NCI-H2029 treated with DMSO at 0.1 percent for 48 hours (cell line): ENCODE data around the gene MYH7B.

Experiments used
- DNase-seq: peaks from one replicate; lab custom pipeline; 2025; lab: John Stamatoyannopoulos, UW

MYH7B gene

GRCh38 chr20:34977365-34978091 is 21.9 kb downstream of the MYH7B start:
- DNase-seq = no peak

DNA sequence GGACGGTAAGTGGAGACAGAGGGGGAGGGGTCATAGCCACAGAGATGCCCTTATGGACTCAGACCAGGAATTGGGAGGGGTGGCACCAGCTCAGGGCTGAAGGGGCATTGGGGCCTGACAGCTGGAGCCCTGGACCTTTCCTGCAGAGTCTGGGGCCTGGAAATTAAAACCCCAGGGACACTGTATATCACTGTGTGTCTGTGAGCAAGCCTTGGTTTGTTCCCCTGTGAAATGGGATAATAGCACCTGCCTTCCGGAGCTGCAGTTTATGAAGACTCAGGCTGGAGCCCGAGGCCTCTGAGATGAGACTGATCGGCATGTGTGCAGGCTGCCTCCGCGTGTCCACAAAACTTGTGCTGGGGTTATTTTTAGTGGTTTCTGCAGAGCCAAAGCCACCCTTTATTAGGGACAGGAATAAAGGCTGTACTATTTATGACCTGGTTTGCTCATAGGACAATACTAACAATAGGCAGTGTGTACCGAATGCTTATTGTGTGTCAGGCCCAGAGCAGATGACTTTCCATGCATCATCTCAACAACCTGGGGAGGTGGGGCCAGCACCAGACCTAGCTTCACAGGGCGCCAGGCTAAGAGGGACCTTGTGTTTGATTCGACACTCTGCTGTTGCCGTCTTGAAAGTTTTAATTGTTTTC is 22.6 kb downstream of the MYH7B start:
- no peak for DNase-seq

DNA sequence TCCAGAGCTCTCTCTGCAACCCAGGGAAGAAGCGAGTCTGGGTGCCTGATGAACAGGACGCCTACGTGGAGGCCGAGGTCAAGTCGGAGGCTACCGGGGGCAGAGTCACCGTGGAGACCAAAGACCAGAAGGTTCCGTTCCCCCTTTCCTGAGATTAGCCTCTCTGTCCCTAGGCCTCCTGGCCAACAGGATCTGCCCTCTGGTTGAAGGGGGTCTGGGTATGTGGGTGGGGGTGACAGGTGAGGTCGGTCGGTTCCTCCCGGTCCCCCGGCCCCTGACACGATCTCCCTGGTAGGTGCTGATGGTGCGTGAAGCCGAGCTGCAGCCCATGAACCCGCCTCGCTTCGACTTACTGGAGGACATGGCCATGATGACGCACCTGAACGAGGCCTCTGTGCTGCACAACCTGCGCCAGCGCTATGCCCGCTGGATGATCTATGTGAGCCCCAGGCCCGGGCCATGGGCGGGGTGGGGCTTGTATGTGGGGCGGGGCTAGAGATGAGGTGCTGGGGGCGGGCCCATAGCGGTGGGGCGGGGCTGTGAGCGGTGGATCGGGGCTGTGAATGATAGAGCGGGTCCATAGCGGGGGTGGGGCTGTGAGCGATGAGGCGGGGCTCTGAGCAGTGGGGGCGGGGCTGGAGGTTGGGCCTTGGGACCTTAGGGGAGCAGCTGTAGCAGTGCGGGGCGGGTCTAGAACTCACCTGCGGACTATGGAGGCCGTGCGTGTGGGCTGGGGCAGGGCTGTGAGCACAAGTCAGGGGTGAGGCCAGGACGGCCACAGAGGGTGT is 23.9 kb downstream of the MYH7B start:
- no peak for DNase-seq

DNA sequence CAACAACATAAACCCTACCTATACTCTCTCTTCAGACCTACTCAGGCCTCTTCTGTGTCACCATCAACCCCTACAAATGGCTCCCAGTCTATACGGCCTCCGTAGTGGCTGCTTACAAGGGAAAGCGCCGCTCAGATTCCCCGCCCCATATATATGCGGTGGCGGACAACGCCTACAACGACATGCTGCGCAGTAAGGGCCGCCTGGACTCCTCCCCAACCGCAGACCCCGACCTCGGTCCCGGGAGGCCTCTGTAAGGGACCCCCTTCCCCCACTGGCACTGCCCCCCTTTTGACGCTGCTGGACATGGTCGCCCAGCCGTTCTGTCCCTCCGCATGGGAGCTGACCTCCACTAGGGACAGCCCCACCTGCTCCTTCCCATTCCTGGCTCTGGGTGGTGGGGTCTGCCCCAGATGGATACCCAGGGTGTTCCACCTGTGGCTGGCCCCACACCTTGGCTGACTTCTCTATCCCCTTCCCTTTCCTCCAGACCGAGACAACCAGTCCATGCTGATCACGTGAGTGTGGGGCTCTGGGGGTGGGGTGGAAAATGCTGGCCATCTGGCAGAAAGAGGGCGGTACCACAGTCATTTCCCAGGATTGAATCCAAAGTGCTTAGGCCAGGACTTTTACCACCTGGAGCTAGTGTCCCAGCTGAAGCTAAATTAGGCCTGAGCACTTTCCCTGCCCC is 25.0 kb downstream of the MYH7B start:
- no peak for DNase-seq

DNA sequence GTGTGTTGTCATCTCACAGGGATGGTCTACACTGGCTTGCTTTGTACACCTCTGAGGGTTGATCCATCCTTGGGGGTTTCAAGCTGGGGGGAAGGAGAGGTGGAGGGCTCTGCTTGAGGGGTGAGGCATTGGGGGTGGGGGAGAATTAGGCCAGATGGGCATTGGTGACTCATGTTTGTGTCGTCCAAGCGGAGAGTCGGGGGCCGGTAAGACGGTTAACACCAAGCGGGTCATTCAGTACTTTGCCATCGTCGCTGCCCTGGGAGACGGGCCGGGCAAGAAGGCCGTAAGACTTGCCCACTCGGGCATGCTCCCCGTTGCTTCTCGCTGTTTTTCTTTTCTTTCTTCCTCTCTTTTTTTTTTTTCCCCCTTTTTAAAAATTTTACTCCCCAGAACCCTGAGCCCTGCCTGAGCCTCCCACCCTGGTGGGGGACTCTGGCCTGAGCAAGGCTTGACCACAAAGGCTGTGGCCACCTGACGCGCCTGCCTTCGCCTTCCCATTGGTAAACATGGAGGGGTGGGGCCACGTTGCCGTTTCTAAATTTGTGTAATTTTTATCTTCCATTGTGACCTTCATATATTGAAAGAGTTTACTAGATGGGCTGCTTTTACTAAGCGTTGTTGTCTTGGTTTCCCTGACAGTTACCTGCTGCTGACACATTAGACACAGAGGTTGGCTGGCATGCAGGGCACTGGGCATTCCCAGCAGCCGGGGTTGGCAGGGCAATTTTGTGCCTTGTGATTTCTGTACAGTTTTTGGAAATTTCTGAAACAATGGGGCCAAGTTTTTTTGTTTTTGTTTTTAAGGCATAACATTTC is 26.8 kb downstream of the MYH7B start:
- no peak for DNase-seq

DNA sequence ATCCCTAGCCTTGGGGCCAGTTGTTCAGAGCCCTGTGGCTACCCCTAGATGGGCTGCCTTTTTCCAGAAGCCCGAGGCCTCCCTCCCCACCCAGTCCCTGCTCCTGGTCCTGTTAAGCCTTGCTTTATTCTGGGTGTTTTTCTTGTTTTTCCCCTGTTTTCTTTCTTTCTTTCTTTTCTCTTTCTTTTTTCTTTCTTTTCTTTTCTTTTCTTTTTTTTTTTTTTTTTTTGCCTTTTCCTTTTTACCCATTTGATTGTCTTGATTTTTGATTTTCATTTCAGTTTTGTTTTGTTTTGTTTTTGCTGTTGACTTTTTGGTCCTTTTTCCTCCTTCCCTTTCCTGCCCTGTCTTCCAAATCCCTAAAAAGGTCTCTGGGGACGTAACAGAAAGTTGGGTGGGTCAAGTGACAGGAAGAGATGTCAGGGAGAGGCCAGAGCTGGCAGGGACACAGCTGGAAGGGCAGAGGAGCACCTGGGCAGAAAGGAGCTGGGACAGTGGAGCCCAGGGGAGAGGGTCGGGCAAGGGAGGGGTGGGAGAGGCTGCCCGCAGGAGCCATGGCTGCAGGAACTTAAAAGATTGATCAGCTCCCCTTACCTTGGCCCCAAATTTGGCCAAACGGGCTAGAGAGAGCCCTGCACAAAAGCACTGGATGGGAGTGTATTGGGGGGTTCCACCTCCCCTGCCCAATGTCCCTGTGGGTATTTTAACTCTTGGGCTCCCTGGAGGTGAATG is 27.6 kb downstream of the MYH7B start:
- DNase-seq = no peak

DNA sequence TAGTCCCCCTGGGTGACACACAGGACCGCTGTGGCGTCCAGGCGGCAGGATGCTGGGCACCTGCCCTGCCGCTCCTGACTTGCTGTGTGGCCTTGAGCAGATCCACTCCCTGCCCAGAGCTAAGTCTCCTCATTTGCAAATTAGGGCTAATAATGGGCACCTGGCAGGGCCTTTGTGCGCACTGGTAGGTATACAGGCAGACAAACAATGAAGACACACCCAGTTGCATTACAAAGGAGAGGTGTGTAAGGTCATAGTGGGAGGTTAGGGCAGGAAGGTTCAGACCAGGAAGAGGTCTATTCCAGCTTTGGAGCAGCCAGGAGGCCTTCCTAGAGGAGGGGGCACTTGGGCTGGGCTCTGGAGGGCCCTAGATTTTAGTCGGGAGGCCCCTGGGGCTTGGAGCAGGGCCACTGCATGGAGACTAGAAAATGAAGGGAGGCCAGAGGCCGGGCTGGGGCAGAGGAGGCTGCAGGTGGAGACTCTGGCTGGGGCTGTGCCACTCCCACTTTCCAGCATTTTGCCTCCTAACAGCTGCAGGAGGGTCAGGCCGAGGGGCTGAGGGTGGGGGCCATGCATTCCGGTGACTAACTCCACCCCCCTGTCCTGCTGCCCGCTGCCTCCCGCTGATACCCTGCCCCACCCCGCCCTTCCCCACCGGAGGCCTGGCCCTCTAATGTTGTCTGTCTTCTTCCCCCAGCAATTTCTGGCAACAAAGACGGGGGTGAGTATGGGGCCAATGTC is 28.5 kb downstream of the MYH7B start:
- no peak for DNase-seq

DNA sequence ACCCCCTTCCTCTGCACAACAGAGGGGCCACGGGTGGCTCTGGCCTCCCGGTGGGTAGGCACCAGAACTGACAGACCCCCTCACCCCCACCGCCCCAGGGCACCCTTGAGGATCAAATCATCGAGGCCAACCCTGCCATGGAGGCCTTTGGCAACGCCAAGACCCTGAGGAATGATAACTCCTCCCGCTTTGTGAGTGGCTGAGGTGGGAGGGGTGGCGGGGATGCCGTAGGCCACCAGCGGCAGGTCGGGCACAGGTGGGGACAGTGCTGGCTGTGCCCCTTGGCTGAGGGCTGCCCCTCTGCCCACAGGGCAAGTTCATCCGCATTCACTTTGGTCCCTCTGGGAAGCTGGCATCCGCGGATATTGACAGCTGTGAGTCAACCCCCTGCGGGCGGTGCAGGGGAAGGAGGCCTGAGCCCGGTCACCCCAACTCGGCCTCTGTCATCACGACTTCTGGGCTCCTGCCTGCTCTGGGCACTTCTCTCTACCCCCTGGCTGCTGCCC is 29.1 kb downstream of the MYH7B start:
- no peak for DNase-seq

DNA sequence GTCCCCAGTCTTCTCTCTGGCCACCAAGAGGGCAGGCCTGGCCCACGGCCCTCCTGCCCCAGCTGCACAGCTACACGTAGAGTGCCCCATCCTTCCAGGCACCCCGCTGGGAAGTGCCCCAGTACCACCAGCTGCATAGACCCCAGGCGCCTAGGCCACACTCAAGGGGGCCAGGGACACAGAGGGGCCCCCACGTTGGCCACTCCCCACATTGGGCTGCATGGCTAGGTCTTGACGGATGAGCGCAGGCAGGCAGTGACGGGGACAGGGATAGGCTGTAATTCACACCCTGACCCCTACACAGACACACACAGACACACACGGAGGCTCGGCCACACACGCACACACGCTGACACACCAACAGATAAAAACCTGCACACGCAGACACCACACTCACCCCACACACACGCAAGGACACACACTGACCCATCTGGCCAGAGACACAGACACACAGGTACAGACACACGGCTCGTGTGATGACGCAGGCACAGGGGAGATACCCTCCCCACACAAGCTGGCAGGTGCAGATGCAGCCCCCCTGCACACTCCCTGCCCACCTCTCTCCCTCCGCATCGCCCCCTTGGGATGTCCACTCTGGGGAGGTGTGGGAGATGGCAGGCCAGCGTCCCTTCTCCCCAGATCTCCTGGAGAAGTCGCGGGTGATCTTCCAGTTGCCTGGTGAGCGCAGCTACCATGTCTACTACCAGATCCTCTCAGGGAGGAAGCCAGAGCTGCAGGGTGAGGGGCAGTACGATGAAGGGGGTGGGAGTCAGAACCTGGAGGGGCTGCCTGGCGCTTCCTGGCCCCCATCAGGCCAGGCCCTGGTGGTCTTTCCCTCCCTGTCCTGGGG is 30.0 kb downstream of the MYH7B start:
- no peak for DNase-seq

DNA sequence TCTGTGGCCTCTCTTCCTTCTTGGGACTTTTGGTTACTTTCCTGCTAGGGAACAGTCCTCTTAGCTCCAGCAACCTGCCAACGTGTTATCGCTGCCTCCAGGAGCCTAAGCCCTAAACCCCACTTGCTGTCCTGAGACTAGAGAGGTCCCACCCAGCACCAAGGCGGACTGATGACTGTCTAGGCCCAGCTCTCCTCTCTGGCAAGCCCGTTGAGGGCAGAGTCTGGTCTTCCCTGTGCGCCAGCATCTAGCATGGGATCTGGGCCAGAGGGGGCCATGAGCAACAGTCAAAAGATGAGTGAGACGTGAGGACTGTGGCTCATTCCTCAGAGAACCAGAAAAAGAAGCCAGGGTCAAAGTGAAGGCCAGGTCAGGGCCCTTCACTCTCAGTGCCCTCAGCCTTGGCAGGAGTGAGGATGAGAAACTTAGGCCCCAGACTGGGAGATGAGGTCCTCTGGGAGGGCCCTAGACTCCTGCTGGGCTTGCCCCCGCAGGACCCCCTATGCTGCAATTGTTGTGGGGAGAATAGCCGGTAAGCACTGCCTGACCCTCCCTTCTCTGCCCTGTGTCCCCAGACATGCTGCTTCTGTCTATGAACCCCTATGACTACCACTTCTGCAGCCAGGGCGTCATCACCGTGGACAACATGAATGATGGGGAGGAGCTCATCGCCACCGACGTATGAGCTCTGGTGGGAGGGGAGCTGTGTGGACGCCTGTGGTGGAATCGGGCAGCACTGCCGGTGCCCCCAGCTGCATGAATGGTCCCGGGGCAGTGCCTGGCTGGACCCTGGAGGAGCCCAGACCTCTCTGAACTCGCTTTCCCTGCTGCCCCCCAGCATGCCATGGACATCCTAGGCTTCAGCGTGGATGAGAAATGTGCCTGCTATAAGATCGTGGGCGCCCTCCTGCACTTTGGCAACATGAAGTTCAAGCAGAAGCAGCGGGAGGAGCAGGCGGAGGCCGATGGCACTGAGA is 30.9 kb downstream of the MYH7B start:
- DNase-seq = no peak

DNA sequence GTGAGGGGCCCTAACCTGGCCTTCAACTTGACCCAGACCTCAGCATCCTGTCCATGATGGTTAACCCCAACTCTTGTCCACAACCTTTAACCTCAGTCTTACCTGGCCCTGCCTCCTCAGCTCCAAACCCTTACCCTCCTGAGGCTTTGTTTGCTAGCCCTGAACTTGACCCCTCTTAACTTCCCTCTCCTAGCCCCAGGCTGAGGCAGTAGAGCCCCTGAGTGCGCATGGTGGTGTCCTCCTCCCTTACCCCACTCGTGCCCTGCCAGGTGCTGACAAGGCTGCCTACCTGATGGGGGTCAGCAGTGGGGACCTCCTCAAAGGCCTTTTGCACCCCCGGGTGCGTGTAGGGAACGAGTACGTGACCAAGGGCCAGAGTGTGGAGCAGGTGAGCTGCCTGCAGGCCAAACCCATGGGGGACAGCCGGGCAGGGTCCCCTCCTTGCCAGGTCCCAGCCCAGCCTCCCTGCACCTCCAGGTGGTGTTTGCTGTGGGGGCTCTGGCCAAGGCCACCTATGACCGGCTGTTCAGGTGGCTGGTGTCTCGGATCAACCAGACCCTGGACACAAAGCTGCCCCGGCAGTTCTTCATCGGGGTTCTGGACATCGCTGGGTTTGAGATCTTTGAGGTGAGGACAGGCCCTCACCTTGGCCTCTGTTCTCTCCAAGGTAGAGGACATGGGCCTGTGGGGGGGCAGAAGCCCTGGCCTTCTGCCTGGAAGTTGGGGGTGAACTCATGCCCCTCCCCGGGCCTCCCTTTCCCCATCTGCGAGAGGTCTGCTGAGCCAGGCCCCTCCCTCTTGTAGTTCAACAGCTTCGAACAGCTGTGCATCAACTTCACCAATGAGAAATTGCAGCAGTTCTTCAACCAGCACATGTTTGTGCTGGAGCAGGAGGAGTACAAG is 31.9 kb downstream of the MYH7B start:
- no peak for DNase-seq

- DNase-seq = no peak
These were observed 32.5 kb downstream of the MYH7B start for GRCh38 chr20:34988191-34988540.

- DNase-seq = no peak
These were observed 33.5 kb downstream of the MYH7B start for GRCh38 chr20:34989118-34989517.

DNA sequence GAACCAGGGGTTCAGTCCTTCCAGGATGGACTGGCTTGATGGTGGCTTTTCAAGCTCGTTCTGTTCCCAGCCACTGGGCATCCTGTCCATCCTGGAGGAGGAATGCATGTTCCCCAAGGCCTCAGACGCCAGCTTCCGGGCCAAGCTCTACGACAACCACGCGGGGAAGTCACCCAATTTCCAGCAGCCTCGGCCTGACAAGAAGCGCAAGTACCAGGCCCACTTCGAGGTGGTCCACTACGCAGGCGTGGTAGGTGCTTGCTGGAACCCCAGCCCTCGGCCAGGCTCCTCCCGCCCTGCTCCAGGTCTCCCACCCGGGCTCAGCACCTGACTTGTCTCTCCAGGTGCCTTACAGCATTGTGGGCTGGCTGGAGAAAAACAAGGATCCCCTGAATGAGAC is 34.0 kb downstream of the MYH7B start:
- DNase-seq = no peak

- DNase-seq = no peak
These were observed 34.6 kb downstream of the MYH7B start for GRCh38 chr20:34990231-34990630.

DNA sequence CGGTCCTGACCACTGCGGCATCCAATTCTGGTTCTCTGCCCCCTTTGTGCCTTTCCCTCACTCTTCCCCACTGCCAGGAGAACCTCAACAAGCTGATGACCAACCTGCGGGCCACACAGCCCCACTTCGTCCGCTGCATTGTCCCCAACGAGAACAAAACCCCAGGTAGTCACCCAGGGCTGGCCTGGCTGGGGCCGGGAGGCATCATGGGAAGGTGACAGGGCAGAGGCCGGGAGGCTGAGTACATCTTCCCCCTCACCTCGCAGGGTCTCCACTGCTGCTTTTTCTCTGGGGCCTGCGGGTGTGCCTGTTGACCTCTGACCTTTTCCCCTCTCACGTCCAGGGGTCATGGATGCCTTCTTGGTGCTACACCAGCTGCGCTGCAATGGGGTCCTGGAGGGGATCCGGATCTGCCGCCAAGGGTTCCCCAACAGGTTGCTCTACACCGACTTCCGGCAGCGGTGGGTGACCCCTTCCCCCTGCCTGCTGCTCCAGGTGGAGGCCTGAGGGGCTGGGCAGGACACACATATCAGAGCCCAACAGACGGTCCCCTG is 35.1 kb downstream of the MYH7B start:
- no peak for DNase-seq
